IPS-NIHi7 (cell line): ENCODE data around the gene ABRAXAS1.

Experiments used
- DNase-seq: peaks from one replicate; pipeline ENCODE4 v3.0.0; 2012; ENCODE audit warnings: mixed read lengths; ENCODE audit errors: extremely low spot score

Gene ABRAXAS1

GRCh38 chr4:83454686-83455085, 30.2 kb downstream of the ABRAXAS1 start:
- no peak for DNase-seq

- DNase-seq, result peak; percentile 5
Measured at GRCh38 chr4:83449009-83449408, 35.9 kb downstream of the ABRAXAS1 start.

GRCh38 chr4:83440899-83441298, 44.0 kb downstream of the ABRAXAS1 start:
- DNase-seq, result no peak

GRCh38 chr4:83440148-83440814, 44.6 kb downstream of the ABRAXAS1 start:
- no peak for DNase-seq

GRCh38 chr4:83438719-83439118, 46.2 kb downstream of the ABRAXAS1 start:
- no peak for DNase-seq

- DNase-seq, result peak; percentile 14
Measured at GRCh38 chr4:83436680-83437079, 48.2 kb downstream of the ABRAXAS1 start.

- DNase-seq, result no peak
Measured at GRCh38 chr4:83431200-83431599, 53.7 kb downstream of the ABRAXAS1 start.

GRCh38 chr4:83418211-83418610, 66.7 kb downstream of the ABRAXAS1 start:
- no peak for DNase-seq

- no peak for DNase-seq
Measured at GRCh38 chr4:83417566-83417965, 67.3 kb downstream of the ABRAXAS1 start.

GRCh38 chr4:83413676-83414075, 71.2 kb downstream of the ABRAXAS1 start:
- DNase-seq, result no peak
